HepG2 (cell line): ENCODE measurements around the gene CARS2. TPM values are rescaled to one million over a fixed set of nuclear protein-coding genes. Genes with fewer than 3 reads are reported as not detected.

Source experiments
- CEBPG ChIP-seq: IDR thresholded peaks from 2 replicates; pipeline ENCODE4 v1.6.1; 2016
- CREB1 ChIP-seq, 2 experiments: fragments of 450-650 bp in 1 of 2; IDR thresholded peaks; 2 replicates each; pipeline ENCODE4 v1.6.1; 2016 to 2017; ENCODE audit warnings: control low read depth in 1 of 2, mild to moderate bottlenecking in 1 of 2, missing compliant biosample characterization in 1 of 2, missing genetic modification characterization in 1 of 2
- GMEB2 ChIP-seq: IDR thresholded peaks from 2 replicates; pipeline ENCODE4 v1.6.1; 2016; ENCODE audit warnings: missing biosample characterization, missing genetic modification reagents, low read depth
- HOXA9 ChIP-seq: sonication (generic); formaldehyde crosslinking; IDR thresholded peaks from 2 replicates; pipeline ENCODE4 v1.8.1; 2022; ENCODE audit warnings: missing genetic modification reagents, mild to moderate bottlenecking, moderate library complexity, borderline replicate concordance
- JUND ChIP-seq: sonication (generic); formaldehyde crosslinking; IDR thresholded peaks from 2 replicates; pipeline ENCODE4 v1.8.0; 2022; ENCODE audit warnings: mild to moderate bottlenecking, missing genetic modification reagents
- KAT8 ChIP-seq: IDR thresholded peaks from 2 replicates; pipeline ENCODE4 v1.6.1; 2016; ENCODE audit warnings: missing genetic modification reagents, missing compliant biosample characterization
- PHB2 ChIP-seq: fragments of 450-650 bp; IDR thresholded peaks from 2 replicates; pipeline ENCODE4 v1.6.1; 2018; ENCODE audit not compliant: partially characterized antibody
- POLR2G ChIP-seq: fragments of 200-400 bp; formaldehyde crosslinking; IDR thresholded peaks from 2 replicates; pipeline ENCODE4 v1.6.1; 2018; ENCODE audit warnings: mild to moderate bottlenecking, low read depth, low read length, moderate library complexity
- TGIF2 ChIP-seq: IDR thresholded peaks from 2 replicates; pipeline ENCODE4 v1.6.1; 2016; ENCODE audit warnings: control low read depth, missing compliant biosample characterization
- THAP9 ChIP-seq: sonication (generic); formaldehyde crosslinking; IDR thresholded peaks from 2 replicates; pipeline ENCODE4; 2020; ENCODE audit warnings: missing genetic modification reagents, mild to moderate bottlenecking, borderline replicate concordance
- ZBTB33 ChIP-seq: sonication (generic); formaldehyde crosslinking; IDR thresholded peaks from 2 replicates; pipeline ENCODE4 v1.4.0; 2020; ENCODE audit warnings: missing genetic modification reagents
- ZNF20 ChIP-seq: sonication (generic); formaldehyde crosslinking; IDR thresholded peaks from 2 replicates; pipeline ENCODE4 v1.4.0; 2020; ENCODE audit warnings: mild to moderate bottlenecking, moderate library complexity, missing genetic modification reagents
- ZNF724P ChIP-seq: sonication (generic); formaldehyde crosslinking; IDR thresholded peaks from 2 replicates; pipeline ENCODE4 v1.8.0; 2022; ENCODE audit warnings: missing genetic modification reagents, borderline replicate concordance
- ZNF782 ChIP-seq: sonication (generic); formaldehyde crosslinking; IDR thresholded peaks from 2 replicates; pipeline ENCODE4 v1.4.0; 2020; ENCODE audit warnings: missing genetic modification reagents, mild to moderate bottlenecking, borderline replicate concordance
- polyA plus RNA-seq, 8 experiments: library from polyadenylated mRNA; depleted of rRNA in 3 of 8; stranded (reverse) in 7 of 8; unstranded in 1 of 8; fragments of >200 nt; fragmentation: Illumina TruSeq in 4 of 8; extraction: Trizol in 4 of 8; gene quantifications; 2 replicates each; pipeline versions ENCODE4 v1.2.1 to v1.2.3, GENCODE V29; 2011 to 2016; ENCODE audit warnings: low read depth in 4 of 8, missing spikeins in 1 of 8, mixed read lengths in 1 of 8; ENCODE audit not compliant: insufficient read depth in 1 of 8
- total RNA-seq, 5 experiments: library from RNA; depleted of rRNA; stranded (reverse); fragments of >200 nt; fragmentation: Illumina TruSeq; extraction: Trizol; gene quantifications; 2 replicates each; pipeline ENCODE4 v1.2.3, GENCODE V29; 2016; ENCODE audit warnings: low read depth in 1 of 5
- TF ChIP-seq, protein P1 (sequence below): sonication (generic); formaldehyde crosslinking; conservative IDR thresholded peaks from 2 replicates; pipeline ENCODE4 v1.4.0; 2020; ENCODE audit warnings: mild to moderate bottlenecking, missing genetic modification reagents, moderate library complexity

CARS2 gene
- total and polyA plus RNA-seq, 2 of the 13 experiments (the other 11 are each of a cell fraction or from before 2014, with no cell fraction given), result 41.1 to 59.3 TPM

GRCh38 chr13:110715395-110716246, 9.7 kb upstream of the CARS2 start (continued):
- TF ChIP-seq GMEB2 (CRISPR knock-in tag), result no peak
- no peak; the same call in 1 of the 2 replicates for TF ChIP-seq KAT8 (CRISPR knock-in tag)
- no peak for TF ChIP-seq ZBTB33 (CRISPR knock-in tag)
- TF ChIP-seq ZNF20 (CRISPR knock-in tag), result no peak
- no peak for TF ChIP-seq ZNF724P
- 0 out of 2 replicates have a peak, but pooled peaks have one; percentile 7 for TF ChIP-seq POLR2G
- no peak; the same call in 1 of the 2 replicates for TF ChIP-seq THAP9 (CRISPR knock-in tag)
- TF ChIP-seq CEBPG (CRISPR knock-in tag), result 0 out of 2 replicates have a peak, but pooled peaks have one; percentile 43
- no peak for TF ChIP-seq ZNF782 (CRISPR knock-in tag)
- no peak for TF ChIP-seq JUND (CRISPR knock-in tag)
- TF ChIP-seq CREB1 (IDR thresholded peaks at IDR 0.05), result peak; percentile 79
- TF ChIP-seq CREB1 (CRISPR knock-in tag; IDR thresholded peaks at IDR 0.05), result peak; percentile 85
- no peak for TF ChIP-seq HOXA9
- TF ChIP-seq TGIF2 (CRISPR knock-in tag), result no peak
- no peak for TF ChIP-seq PHB2
- TF ChIP-seq, protein P1, sequence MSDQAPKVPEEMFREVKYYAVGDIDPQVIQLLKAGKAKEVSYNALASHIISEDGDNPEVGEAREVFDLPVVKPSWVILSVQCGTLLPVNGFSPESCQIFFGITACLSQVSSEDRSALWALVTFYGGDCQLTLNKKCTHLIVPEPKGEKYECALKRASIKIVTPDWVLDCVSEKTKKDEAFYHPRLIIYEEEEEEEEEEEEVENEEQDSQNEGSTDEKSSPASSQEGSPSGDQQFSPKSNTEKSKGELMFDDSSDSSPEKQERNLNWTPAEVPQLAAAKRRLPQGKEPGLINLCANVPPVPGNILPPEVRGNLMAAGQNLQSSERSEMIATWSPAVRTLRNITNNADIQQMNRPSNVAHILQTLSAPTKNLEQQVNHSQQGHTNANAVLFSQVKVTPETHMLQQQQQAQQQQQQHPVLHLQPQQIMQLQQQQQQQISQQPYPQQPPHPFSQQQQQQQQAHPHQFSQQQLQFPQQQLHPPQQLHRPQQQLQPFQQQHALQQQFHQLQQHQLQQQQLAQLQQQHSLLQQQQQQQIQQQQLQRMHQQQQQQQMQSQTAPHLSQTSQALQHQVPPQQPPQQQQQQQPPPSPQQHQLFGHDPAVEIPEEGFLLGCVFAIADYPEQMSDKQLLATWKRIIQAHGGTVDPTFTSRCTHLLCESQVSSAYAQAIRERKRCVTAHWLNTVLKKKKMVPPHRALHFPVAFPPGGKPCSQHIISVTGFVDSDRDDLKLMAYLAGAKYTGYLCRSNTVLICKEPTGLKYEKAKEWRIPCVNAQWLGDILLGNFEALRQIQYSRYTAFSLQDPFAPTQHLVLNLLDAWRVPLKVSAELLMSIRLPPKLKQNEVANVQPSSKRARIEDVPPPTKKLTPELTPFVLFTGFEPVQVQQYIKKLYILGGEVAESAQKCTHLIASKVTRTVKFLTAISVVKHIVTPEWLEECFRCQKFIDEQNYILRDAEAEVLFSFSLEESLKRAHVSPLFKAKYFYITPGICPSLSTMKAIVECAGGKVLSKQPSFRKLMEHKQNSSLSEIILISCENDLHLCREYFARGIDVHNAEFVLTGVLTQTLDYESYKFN (CRISPR knock-in tag), result no peak
